Measurements from ENCODE around the gene CLEC18A.
"Not testable (repeated sequence)": the region's sequence is repeated elsewhere in the genome, so short reads cannot be mapped to it uniquely, and the experiment has no call there.

- TF ChIP-seq CTCF, POLR2A (IDR thresholded peaks at IDR 0.05): not testable (repeated sequence)
Measured at GRCh38 chr16:69963312-69963711, 12.2 kb downstream of the CLEC18A start.
